ENCODE data around the gene ANO5.

ANO5 gene

DNA sequence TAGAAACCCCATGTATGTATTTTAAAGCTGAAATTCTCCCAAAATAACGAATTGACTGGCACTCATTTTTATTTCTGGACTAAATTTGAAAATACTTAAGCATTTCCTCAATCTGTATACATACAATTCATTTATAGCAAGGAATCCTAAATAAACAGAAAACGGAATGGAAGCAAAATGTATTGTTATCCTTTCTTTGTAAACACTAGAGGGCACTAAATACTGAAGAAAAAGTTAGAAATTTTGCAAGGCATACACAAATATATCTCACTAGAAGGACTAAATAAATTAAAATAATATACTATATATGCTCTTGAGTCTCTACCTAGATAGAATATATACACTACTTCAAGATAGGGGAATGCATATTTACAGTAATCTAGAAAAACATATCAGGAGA lies 23.1 kb upstream of the ANO5 start:
- TF ChIP-seq RAD21 (IDR thresholded peaks at IDR 0.05; ENCODE audit: low read depth): peak; percentile 42; the same call in 1 of the 2 replicates
- TF ChIP-seq TCF12 (IDR thresholded peaks at IDR 0.05; ENCODE audit: low read depth): no peak

DNA sequence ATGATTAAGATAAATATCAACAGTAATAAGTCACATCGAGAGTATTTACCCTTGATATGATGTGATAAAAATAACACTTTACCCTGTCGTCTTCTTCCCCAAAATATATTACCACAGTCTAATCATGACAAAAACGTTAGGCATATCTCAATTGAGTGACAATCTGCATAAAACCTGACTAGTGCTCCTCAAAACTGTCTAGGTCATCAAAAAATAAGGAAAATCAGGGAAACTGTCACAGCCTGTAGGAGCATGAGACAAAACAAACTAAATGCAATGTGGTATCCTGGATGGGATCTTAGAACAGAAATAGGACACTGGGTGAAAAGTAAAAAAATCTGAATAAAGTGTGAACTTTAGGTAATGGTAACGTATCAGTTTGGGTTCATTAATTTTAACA lies 19.4 kb upstream of the ANO5 start:
- TF ChIP-seq CEBPB (IDR thresholded peaks at IDR 0.05) (no peak), TEAD4 (IDR thresholded peaks at IDR 0.05) (no peak), EGR1 (IDR thresholded peaks at IDR 0.05) (no peak), YY1 (IDR thresholded peaks at IDR 0.05; ENCODE audit: low read depth) (no peak)
- TF ChIP-seq, protein P1, sequence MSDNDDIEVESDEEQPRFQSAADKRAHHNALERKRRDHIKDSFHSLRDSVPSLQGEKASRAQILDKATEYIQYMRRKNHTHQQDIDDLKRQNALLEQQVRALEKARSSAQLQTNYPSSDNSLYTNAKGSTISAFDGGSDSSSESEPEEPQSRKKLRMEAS (IDR thresholded peaks at IDR 0.05): no peak

DNA sequence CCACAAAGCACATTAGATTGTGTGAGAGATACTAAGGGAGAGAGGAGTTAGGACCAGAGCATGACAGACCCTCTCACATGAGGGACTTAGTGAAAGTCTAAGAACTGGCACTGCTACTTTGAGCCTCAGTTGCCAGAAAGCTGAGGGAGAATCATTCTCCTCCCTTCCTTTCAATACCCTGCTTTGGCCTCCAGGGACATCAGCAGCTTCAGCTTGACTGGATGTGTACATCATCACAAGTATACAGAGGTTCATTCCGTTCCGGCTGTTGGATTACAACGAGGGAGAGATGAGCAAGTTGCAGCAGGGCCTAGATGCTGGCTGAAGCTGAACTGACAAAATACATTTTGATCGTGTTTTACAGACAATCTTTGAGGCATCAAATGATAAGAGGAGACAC lies 15.7 kb upstream of the ANO5 start:
- TF ChIP-seq TCF12 (IDR thresholded peaks at IDR 0.05; ENCODE audit: low read depth) (no peak), RAD21 (IDR thresholded peaks at IDR 0.05; ENCODE audit: low read depth) (no peak), ZBTB7A (IDR thresholded peaks at IDR 0.05; ENCODE audit: low read depth) (no peak), EP300 (IDR thresholded peaks at IDR 0.05; ENCODE audit: borderline replicate concordance) (no peak), CEBPB (IDR thresholded peaks at IDR 0.05) (no peak), EGR1 (IDR thresholded peaks at IDR 0.05) (no peak)

DNA sequence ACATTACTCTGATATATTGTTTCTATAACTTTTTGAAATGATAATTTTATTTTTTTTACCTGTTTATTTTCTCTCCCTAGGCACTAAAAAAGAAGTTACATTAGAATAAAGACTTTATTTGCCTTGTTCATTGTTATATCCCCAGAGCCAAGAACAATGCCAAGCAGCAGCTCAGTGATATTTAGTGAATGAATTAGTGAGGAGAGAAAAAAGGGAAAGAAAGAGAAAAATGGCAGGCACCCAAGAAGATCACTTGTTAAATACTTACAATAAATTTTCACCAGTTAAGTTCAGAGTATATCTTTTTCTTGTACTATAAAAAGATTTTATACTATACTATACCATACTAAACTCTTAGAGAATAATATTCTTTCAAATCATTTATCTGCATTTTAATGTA lies 13.3 kb upstream of the ANO5 start:
- TF ChIP-seq ZBTB7A (IDR thresholded peaks at IDR 0.05; ENCODE audit: low read depth): no peak
- no peak for TF ChIP-seq NFIC (IDR thresholded peaks at IDR 0.05)
- no peak for TF ChIP-seq TEAD4 (IDR thresholded peaks at IDR 0.05)
- no peak for TF ChIP-seq CREB1 (IDR thresholded peaks at IDR 0.05; ENCODE audit: low read depth)
- TF ChIP-seq TCF12 (IDR thresholded peaks at IDR 0.05; ENCODE audit: low read depth): no peak
- no peak for TF ChIP-seq EP300 (IDR thresholded peaks at IDR 0.05; ENCODE audit: borderline replicate concordance)
- no peak for TF ChIP-seq TAF1 (IDR thresholded peaks at IDR 0.05; ENCODE audit: low read depth)
- no peak for TF ChIP-seq RAD21 (IDR thresholded peaks at IDR 0.05; ENCODE audit: low read depth)
- no peak for TF ChIP-seq EGR1 (IDR thresholded peaks at IDR 0.05)
- no peak for TF ChIP-seq YY1 (IDR thresholded peaks at IDR 0.05; ENCODE audit: low read depth)
- TF ChIP-seq, protein P1 (IDR thresholded peaks at IDR 0.05): no peak

DNA sequence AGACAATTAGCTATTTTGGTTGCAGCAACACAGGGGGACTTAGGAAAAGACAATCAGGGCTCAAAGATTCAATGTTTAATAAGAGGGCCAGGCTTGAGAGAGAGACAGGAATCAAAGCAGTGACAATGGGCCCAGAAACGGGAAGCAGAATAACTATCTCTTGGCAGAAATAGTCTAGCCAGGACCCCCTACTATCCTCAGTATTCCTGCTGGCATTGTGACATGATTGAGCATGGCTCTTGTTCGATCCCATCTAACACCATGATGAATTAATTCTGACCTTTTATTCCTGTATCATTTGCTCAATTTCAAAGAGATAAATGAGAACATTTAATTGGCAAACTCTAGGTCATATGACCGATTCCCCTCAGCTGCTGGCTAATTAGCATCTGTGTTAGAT lies 12.8 kb upstream of the ANO5 start:
- no peak for TF ChIP-seq NFIC (IDR thresholded peaks at IDR 0.05)

DNA sequence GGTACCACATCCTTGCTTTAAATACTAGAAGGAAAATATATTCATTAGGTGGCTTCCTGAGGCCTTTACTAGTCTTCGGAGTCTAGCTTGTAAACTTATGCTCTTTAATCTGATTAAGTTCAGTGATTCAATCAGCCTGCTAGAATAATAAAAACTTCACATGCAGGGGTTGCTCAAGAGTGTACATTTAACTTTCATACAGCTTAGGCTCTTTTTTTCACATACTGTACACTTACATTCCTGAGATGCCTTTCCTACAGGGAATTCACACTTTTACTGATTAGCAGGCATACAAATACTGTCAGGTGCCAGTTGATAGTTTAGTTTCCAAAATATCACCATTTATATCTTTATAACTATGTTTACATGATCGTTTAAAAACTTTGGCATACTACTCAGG lies 3.2 kb upstream of the ANO5 start:
- TF ChIP-seq TEAD4 (IDR thresholded peaks at IDR 0.05) (0 out of 2 replicates have a peak, but pooled peaks have one; percentile 55), NFIC (IDR thresholded peaks at IDR 0.05) (no peak)

DNA sequence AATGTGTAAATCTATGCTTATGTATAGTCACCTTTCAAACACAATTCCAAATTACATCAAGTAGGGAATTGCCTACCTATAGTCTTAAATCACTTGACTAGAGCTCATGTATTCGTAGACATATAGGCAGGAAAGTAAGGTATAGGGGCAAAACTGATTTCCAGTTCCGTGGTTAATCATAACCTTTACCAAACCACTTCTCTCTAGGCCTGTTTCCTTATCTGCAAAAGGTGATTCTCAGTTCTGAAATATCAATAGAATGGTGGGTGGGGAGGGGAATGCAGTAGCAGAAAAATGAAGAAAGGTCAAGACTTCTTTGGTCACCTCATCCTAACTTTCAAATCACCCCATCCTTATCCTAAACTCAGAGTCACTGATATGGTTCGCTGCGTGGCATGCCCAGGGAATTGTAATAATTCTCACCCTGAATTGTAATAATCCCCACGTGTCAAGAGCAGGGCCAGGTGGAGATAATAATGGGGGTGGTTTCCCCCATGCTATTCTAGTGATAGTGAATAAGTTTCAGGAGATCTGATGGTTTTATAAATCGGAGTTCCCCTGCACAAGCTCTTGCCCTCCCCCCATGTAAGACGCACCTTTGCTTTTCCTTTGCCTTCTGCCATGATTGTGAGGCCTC lies 1.9 kb upstream of the ANO5 start:
- TF ChIP-seq CREB1 (IDR thresholded peaks at IDR 0.05; ENCODE audit: low read depth) (no peak), ZBTB7A (IDR thresholded peaks at IDR 0.05; ENCODE audit: low read depth) (no peak), TEAD4 (IDR thresholded peaks at IDR 0.05) (no peak), TAF1 (IDR thresholded peaks at IDR 0.05; ENCODE audit: low read depth) (no peak), YY1 (IDR thresholded peaks at IDR 0.05; ENCODE audit: low read depth) (no peak), FOXM1 (IDR thresholded peaks at IDR 0.05; ENCODE audit: borderline replicate concordance, low read depth) (no peak), TCF12 (IDR thresholded peaks at IDR 0.05; ENCODE audit: low read depth) (no peak), RAD21 (IDR thresholded peaks at IDR 0.05; ENCODE audit: low read depth) (no peak), EGR1 (IDR thresholded peaks at IDR 0.05) (no peak), NFIC (IDR thresholded peaks at IDR 0.05) (no peak), CEBPB (IDR thresholded peaks at IDR 0.05) (no peak)
- TF ChIP-seq, protein P1 (IDR thresholded peaks at IDR 0.05): no peak
- TF ChIP-seq, protein P2, sequence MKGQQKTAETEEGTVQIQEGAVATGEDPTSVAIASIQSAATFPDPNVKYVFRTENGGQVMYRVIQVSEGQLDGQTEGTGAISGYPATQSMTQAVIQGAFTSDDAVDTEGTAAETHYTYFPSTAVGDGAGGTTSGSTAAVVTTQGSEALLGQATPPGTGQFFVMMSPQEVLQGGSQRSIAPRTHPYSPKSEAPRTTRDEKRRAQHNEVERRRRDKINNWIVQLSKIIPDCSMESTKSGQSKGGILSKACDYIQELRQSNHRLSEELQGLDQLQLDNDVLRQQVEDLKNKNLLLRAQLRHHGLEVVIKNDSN (IDR thresholded peaks at IDR 0.05): no peak

DNA sequence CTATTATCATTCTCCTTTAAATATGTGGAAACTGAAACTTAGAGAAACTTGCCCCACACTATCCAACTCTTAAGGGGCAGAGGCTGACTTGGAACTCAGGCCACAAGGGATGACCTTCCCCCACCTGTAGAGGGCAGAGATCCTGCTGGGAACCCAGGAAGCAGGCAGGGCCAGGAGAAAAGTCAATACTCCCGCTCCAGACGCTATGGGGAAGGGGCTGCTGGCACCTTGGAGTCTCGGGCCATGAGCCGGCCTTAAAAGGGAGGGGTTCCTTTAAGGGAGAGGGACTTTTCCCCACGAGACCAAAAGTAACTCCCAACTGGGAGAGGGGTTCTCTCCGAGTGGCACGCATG lies 620 bp upstream of the ANO5 start:
- TF ChIP-seq NFIC (IDR thresholded peaks at IDR 0.05) (0 out of 2 replicates have a peak, but pooled peaks have one; percentile 14), TAF1 (IDR thresholded peaks at IDR 0.05; ENCODE audit: low read depth) (no peak)
- TF ChIP-seq, protein P2 (IDR thresholded peaks at IDR 0.05): 0 out of 2 replicates have a peak, but pooled peaks have one; percentile 0

DNA sequence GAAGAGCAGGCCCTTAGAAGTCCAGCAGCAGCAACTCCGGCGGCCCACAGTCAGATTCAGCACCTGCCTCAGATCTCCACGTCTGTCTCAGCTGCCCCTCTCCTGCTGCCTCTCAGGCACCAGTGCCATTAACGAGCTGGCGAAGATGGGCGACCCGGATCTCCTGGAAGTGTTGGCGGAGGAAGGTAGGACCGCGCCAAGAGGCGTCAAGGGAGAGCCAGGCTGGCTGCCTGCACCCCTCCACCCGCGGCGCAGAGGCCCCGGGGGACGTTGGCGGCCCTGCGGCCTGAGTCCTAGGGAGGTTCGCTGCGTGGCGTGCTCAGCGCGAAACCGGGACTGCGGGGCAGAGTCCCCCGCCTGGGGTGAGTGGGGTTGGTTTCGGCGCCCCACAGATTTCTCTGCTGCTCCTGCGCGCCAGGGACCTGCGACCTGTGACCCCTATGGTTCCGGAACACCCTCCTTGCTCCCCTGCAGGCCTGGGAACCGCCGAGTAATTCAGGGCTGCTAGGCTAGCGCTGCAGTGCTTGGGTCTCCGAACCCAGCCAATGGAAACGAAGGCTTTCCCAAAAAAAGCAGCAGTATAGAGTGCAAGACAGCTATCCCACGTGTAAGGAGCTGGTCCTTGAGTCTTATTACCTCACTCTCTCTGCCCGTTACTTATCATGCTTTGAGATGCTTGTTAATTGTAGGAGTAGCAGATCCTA lies 615 bp downstream of the ANO5 start:
- no peak for TF ChIP-seq CEBPB (IDR thresholded peaks at IDR 0.05)
- TF ChIP-seq, protein P1 (IDR thresholded peaks at IDR 0.05): peak; percentile 14; the same call in 1 of the 2 replicates

DNA sequence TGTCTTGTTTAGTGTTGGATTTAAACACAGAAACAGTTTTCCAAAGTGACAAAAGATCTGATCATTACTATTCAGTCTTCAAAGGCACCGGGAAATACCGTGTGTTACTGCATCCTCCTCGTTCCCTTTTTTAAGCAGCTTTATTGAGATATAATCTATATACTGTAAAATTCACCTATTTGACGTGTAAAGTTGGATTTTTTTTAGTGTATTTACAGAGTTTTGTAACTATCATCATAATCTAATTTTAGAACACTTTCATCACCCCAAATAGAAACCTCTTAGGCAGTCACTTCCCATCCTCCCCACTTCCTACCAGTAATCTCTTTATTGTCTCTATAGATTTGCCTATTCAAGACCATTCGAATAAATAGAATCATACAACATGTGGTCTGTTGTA lies 1.4 kb downstream of the ANO5 start:
- TF ChIP-seq ZBTB7A (IDR thresholded peaks at IDR 0.05; ENCODE audit: low read depth) (no peak), EGR1 (IDR thresholded peaks at IDR 0.05) (no peak), YY1 (IDR thresholded peaks at IDR 0.05; ENCODE audit: low read depth) (no peak), TCF12 (IDR thresholded peaks at IDR 0.05; ENCODE audit: low read depth) (no peak), CEBPB (IDR thresholded peaks at IDR 0.05) (no peak), NFIC (IDR thresholded peaks at IDR 0.05) (no peak), EP300 (IDR thresholded peaks at IDR 0.05; ENCODE audit: borderline replicate concordance) (no peak), RAD21 (IDR thresholded peaks at IDR 0.05; ENCODE audit: low read depth) (no peak), FOXM1 (IDR thresholded peaks at IDR 0.05; ENCODE audit: borderline replicate concordance, low read depth) (no peak), CREB1 (IDR thresholded peaks at IDR 0.05; ENCODE audit: low read depth) (no peak), TAF1 (IDR thresholded peaks at IDR 0.05; ENCODE audit: low read depth) (no peak), TEAD4 (IDR thresholded peaks at IDR 0.05) (no peak)
- TF ChIP-seq, protein P2 (IDR thresholded peaks at IDR 0.05): no peak
- TF ChIP-seq, protein P3, sequence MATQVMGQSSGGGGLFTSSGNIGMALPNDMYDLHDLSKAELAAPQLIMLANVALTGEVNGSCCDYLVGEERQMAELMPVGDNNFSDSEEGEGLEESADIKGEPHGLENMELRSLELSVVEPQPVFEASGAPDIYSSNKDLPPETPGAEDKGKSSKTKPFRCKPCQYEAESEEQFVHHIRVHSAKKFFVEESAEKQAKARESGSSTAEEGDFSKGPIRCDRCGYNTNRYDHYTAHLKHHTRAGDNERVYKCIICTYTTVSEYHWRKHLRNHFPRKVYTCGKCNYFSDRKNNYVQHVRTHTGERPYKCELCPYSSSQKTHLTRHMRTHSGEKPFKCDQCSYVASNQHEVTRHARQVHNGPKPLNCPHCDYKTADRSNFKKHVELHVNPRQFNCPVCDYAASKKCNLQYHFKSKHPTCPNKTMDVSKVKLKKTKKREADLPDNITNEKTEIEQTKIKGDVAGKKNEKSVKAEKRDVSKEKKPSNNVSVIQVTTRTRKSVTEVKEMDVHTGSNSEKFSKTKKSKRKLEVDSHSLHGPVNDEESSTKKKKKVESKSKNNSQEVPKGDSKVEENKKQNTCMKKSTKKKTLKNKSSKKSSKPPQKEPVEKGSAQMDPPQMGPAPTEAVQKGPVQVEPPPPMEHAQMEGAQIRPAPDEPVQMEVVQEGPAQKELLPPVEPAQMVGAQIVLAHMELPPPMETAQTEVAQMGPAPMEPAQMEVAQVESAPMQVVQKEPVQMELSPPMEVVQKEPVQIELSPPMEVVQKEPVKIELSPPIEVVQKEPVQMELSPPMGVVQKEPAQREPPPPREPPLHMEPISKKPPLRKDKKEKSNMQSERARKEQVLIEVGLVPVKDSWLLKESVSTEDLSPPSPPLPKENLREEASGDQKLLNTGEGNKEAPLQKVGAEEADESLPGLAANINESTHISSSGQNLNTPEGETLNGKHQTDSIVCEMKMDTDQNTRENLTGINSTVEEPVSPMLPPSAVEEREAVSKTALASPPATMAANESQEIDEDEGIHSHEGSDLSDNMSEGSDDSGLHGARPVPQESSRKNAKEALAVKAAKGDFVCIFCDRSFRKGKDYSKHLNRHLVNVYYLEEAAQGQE (IDR thresholded peaks at IDR 0.05; ENCODE audit: low read depth): no peak
- TF ChIP-seq, protein P1 (IDR thresholded peaks at IDR 0.05): no peak
